ENCODE data around the gene LRFN2.

DNA sequence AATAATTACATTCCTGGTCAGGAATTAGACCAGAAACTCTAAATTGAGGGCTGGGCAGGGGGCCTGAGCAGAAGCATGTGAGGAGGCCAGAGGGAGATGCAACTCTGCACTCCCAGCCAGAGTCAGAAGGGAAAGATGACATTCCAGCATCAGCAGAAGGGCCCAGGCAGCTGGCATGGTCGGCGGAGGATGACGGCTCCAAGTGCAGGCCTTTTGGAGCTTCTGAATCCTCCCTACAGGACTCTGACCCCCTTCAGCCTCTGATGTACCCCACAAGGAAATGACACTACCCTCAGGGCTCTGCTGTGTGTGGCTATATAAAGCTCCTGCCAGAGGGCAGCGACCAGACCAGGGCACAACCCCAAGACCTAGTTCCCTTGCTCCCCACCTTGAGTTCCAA is 1.9 kb downstream of the LRFN2 start:
- no peak for TF ChIP-seq CTCF (conservative IDR thresholded peaks at IDR 0.05; ENCODE audit: low read depth in 2 of 2)
- no peak for TF ChIP-seq POLR2AphosphoS5 (IDR thresholded peaks at IDR 0.05; ENCODE audit: low read depth)
- no peak for TF ChIP-seq CREB1 (CRISPR knock-in tag; IDR thresholded peaks at IDR 0.05; ENCODE audit: low read depth)
- no peak for TF ChIP-seq EZH2 (IDR thresholded peaks at IDR 0.05; ENCODE audit: low read depth, unreplicated experiment)
- TF ChIP-seq ZNF462 (CRISPR knock-in tag; IDR thresholded peaks at IDR 0.05) = no peak
- TF ChIP-seq REST (IDR thresholded peaks at IDR 0.05; ENCODE audit: unreplicated experiment) = no peak
- TF ChIP-seq EZH2phosphoT487 (IDR thresholded peaks at IDR 0.05; ENCODE audit: unreplicated experiment) = no peak
- no peak for TF ChIP-seq JUNB (IDR thresholded peaks at IDR 0.05; ENCODE audit: unreplicated experiment)
- no peak for TF ChIP-seq ZNF114 (CRISPR knock-in tag; IDR thresholded peaks at IDR 0.05)
- no peak for TF ChIP-seq ZNF331 (CRISPR knock-in tag; IDR thresholded peaks at IDR 0.05; ENCODE audit: low read depth)

All from GM23338 (cell line).